GM12878 (cell line): ENCODE measurements around the gene PITRM1. TPM values are rescaled to one million over a fixed set of nuclear protein-coding genes. Genes with fewer than 3 reads are reported as not detected.

Source experiments
- ATAC-seq: fragments of 200-7000 bp; cut with Tn5 transposase; 3 replicates; pipeline ENCODE4 v1.9.1; 2020; ENCODE audit warnings: mild to moderate bottlenecking, moderate library complexity
- BruUV-seq: library from RNA; stranded (reverse); fragments of 400-500 nt; replicated peaks from 2 replicates; lab custom pipeline; 2021; lab: Mats Ljungman, UMichigan
- CTCF ChIA-PET: fragments of 300-600 bp; sonication (Branson Sonifier 250); formaldehyde crosslinking; extraction: SDS; loops from one replicate; lab custom pipeline; 2021; ENCODE audit warnings: inconsistent platforms; lab: Yijun Ruan, JAX
- POLR2A ChIA-PET: fragments of 350-600 bp; formaldehyde crosslinking; extraction: SDS; loops from one replicate; lab custom pipeline; 2021; ENCODE audit warnings: inconsistent platforms; lab: Charles Lee
- RAD21 ChIA-PET: fragments of 300-600 bp; sonication (Branson Sonifier 250); formaldehyde crosslinking; loops from one replicate; lab custom pipeline; 2023; ENCODE audit warnings: antibody characterized with exemption; ENCODE audit not compliant: unreplicated experiment; lab: Charles Lee
- SMC1A ChIA-PET: fragments of 300-600 bp; sonication (Branson Sonifier 250); formaldehyde crosslinking; loops from one replicate; lab custom pipeline; 2023; ENCODE audit not compliant: unreplicated experiment, uncharacterized antibody; lab: Charles Lee
- DNase-seq: peaks from one replicate; pipeline ENCODE4 v3.0.0-alpha.2; 2011; ENCODE audit warnings: low read depth, low spot score
- FAIRE-seq: peaks from 3 replicates; lab custom pipeline; 2011; peaks lifted over from hg19 to GRCh38; lab: Jason Lieb, UNC
- H2AFZ ChIP-seq: 2 replicates; pipeline ENCODE4 v1.6.0; 2011; ENCODE audit warnings: low read depth, low read length, control low read depth; ENCODE audit not compliant: control insufficient read depth
- H3K27ac ChIP-seq: 2 replicates; pipeline ENCODE4 v1.5.1; 2011; ENCODE audit warnings: control low read depth; ENCODE audit not compliant: control insufficient read depth, insufficient read depth
- H3K27me3 ChIP-seq, 2 experiments: replicated peaks in 1 of 2; 2 replicates each; pipeline versions ENCODE4 v1.6.0 to v1.6.1; 2011; ENCODE audit warnings: low read length in 1 of 2; ENCODE audit not compliant: control insufficient read depth in 2 of 2, insufficient read depth in 2 of 2
- H3K36me3 ChIP-seq, 2 experiments: 2 replicates each; pipeline ENCODE4 v1.5.1; 2011; ENCODE audit warnings: low read length in 1 of 2; ENCODE audit not compliant: control insufficient read depth in 2 of 2, insufficient read depth in 2 of 2
- H3K4me1 ChIP-seq: 2 replicates; pipeline ENCODE4 v1.6.1; 2011; ENCODE audit warnings: mild to moderate bottlenecking, low read length, moderate library complexity, mixed read lengths; ENCODE audit not compliant: control insufficient read depth, insufficient read depth
- H3K4me2 ChIP-seq: 2 replicates; pipeline ENCODE4 v1.6.0; 2011; ENCODE audit warnings: control low read depth; ENCODE audit not compliant: control insufficient read depth, insufficient read depth
- H3K4me3 ChIP-seq: fragments of 200-600 bp; sonication (generic); 2 replicates; pipeline ENCODE4 v1.5.1; 2016
- H3K79me2 ChIP-seq: 2 replicates; pipeline ENCODE4 v1.6.0; 2011; ENCODE audit warnings: low read length; ENCODE audit not compliant: control insufficient read depth, insufficient read depth
- H3K9ac ChIP-seq: 2 replicates; pipeline ENCODE4 v1.8.0; 2011; ENCODE audit warnings: low read length, control low read depth, mixed read lengths; ENCODE audit not compliant: control insufficient read depth, insufficient read depth
- H3K9me3 ChIP-seq: replicated peaks from 3 replicates; pipeline ENCODE4 v1.5.1; 2011; ENCODE audit warnings: mild to moderate bottlenecking, low read length; ENCODE audit not compliant: control insufficient read depth, insufficient read depth
- H4K20me1 ChIP-seq: 2 replicates; pipeline ENCODE4 v1.6.0; 2011; ENCODE audit not compliant: control insufficient read depth, insufficient read depth
- BACH1 ChIP-seq: fragments of 450-650 bp; IDR thresholded peaks from 2 replicates; pipeline ENCODE4 v1.6.1; 2017; ENCODE audit warnings: mild to moderate bottlenecking, borderline replicate concordance
- CBX3 ChIP-seq: fragments of 200-600 bp; sonication (generic); IDR thresholded peaks from 2 replicates; pipeline ENCODE4 v1.6.1; 2016; ENCODE audit warnings: low read depth, borderline replicate concordance
- CBX5 ChIP-seq: sonication (generic); IDR thresholded peaks from 2 replicates; pipeline ENCODE4 v1.6.1; 2016; ENCODE audit warnings: low read depth, moderate library complexity, mild to moderate bottlenecking, inconsistent platforms
- CEBPB ChIP-seq, 2 experiments: fragments of 150-350 bp in 1 of 2; IDR thresholded peaks; 2 replicates each; pipeline ENCODE4 v1.6.1; 2012 to 2014; ENCODE audit warnings: low read depth in 2 of 2, low read length in 2 of 2, borderline replicate concordance in 1 of 2, inconsistent platforms in 1 of 2
- ESRRA ChIP-seq: IDR thresholded peaks from 2 replicates; pipeline ENCODE4 v1.6.1; 2012; ENCODE audit warnings: mild to moderate bottlenecking, low read length, improper control_type of control experiment
- GATAD2B ChIP-seq: fragments of 450-650 bp; conservative IDR thresholded peaks from 2 replicates; pipeline ENCODE4 v1.6.1; 2017; ENCODE audit warnings: low read depth, mild to moderate bottlenecking, moderate library complexity
- HDAC2 ChIP-seq: fragments of 200-600 bp; sonication (generic); IDR thresholded peaks from 2 replicates; pipeline ENCODE4 v1.6.1; 2017
- HDAC6 ChIP-seq: fragments of 200-600 bp; sonication (generic); IDR thresholded peaks from one replicate; pipeline ENCODE4 v1.8.0; 2017; ENCODE audit warnings: antibody characterized with exemption; ENCODE audit not compliant: unreplicated experiment
- HDGF ChIP-seq: fragments of 450-650 bp; IDR thresholded peaks from 2 replicates; pipeline ENCODE4 v1.6.1; 2016; ENCODE audit warnings: antibody characterized with exemption
- MXI1 ChIP-seq: fragments of 150-350 bp; IDR thresholded peaks from 2 replicates; pipeline ENCODE4 v1.6.1; 2011; ENCODE audit warnings: low read depth, mild to moderate bottlenecking, inconsistent platforms, low read length, improper control_type of control experiment
- MYB ChIP-seq: fragments of 150-350 bp; IDR thresholded peaks from 2 replicates; pipeline ENCODE4 v1.6.1; 2014; ENCODE audit warnings: mild to moderate bottlenecking, low read depth, low read length, borderline replicate concordance
- PKNOX1 ChIP-seq: fragments of 450-650 bp; IDR thresholded peaks from 2 replicates; pipeline ENCODE4 v1.6.1; 2016; ENCODE audit warnings: mild to moderate bottlenecking
- SMAD5 ChIP-seq: IDR thresholded peaks from 2 replicates; pipeline ENCODE4 v1.6.1; 2016; ENCODE audit warnings: antibody characterized with exemption, low read depth
- STAT3 ChIP-seq: IDR thresholded peaks from 2 replicates; pipeline ENCODE4 v1.6.1; 2011; ENCODE audit warnings: low read depth, low read length, improper control_type of control experiment
- TCF7 ChIP-seq: IDR thresholded peaks from 2 replicates; pipeline ENCODE4 v1.6.1; 2014; ENCODE audit warnings: antibody characterized with exemption, borderline replicate concordance
- ZSCAN29 ChIP-seq: fragments of 450-650 bp; IDR thresholded peaks from 2 replicates; pipeline ENCODE4 v1.6.1; 2017; ENCODE audit warnings: mild to moderate bottlenecking, moderate library complexity
- WGBS: methylation state at CpG from one replicate; pipeline ENCODE4 v1.1.6; 2016; ENCODE audit warnings: low lambda C conversion rate; ENCODE audit not compliant: insufficient replicate concordance, insufficient coverage; ENCODE audit errors: missing lambda C conversion rate; 5-methylcytosine and 5-hydroxymethylcytosine counted together
- in situ Hi-C: fragments of 300-500 bp; cut with MboI; formaldehyde crosslinking; loops from 9 replicates; pipeline ENCODE4 v1.14.3; 2018; ENCODE audit warnings: mixed read lengths
- intact Hi-C: fragments of 100-400 bp; cut with micrococcal nuclease; formaldehyde crosslinking; loops from one replicate; pipeline ENCODE4 v1.14.2; 2022; ENCODE audit not compliant: unreplicated experiment
- polyA plus RNA-seq, 11 experiments: library from polyadenylated mRNA; depleted of rRNA in 4 of 11; unstranded in 6 of 11; stranded (reverse) in 5 of 11; fragments of >200 nt; fragmentation: Nextera tagmentation in 4 of 11; fragmentation: Illumina TruSeq in 1 of 11; extraction: Ambion mirVana in 4 of 11; extraction: Trizol in 1 of 11; gene quantifications; 1 replicate in 1 of 11; 2 replicates in 10 of 11; pipeline versions ENCODE4 v1.2.1 to v1.2.3, GENCODE V29; 2011 to 2016; ENCODE audit warnings: inconsistent platforms in 2 of 11, missing spikeins in 2 of 11, low read depth in 1 of 11
- total RNA-seq, 4 experiments: library from RNA; depleted of rRNA in 3 of 4; stranded (reverse); fragments of >200 nt in 3 of 4; fragmentation: Illumina TruSeq in 1 of 4; extraction: Trizol in 1 of 4; gene quantifications; 2 replicates each; pipeline versions ENCODE4 v1.2.1 to v1.2.3, GENCODE V29; 2013 to 2021

The PITRM1 gene
- total and polyA plus RNA-seq, 10 of the 15 experiments (the other 5 are each of a cell fraction or from before 2014, with no cell fraction given): 15.5 to 53.0 (median 45.0) TPM

GRCh38 chr10:3146289-3146688 is 26.3 kb downstream of the PITRM1 start:
- ATAC-seq: no peak
- ChIA-PET CTCF (no interaction called here), RAD21 (no interaction called here), POLR2A (no interaction called here), SMC1A (no interaction called here)
- intact Hi-C loops (no loop called here), in situ Hi-C loops (no loop called here)
- H3K9me3 ChIP-seq: no peaks in the 10 kb centered on the region
- over 99% methylated on average over 8 of the region's 8 CpGs for WGBS
- H3K27ac ChIP-seq: no peak overlapping the region
- no peaks in the 10 kb centered on the region for H3K79me2 ChIP-seq
- no peak overlapping the region for H3K9ac ChIP-seq
- no peak overlapping the region for H3K4me3 ChIP-seq
- H4K20me1 ChIP-seq: no peaks in the 10 kb centered on the region
- H3K36me3 ChIP-seq: peaks cover 14 to 17% of the 10 kb centered on the region in 2 experiments
- BruUV-seq: no TSS peak
- DNase-seq: no peak
- no peak overlapping the region for H3K4me2 ChIP-seq
- no peaks in the 10 kb centered on the region for H3K4me1 ChIP-seq
- no peak overlapping the region for H2AFZ ChIP-seq
- H3K27me3 ChIP-seq: no peaks in the 10 kb centered on the region
- no peak for TF ChIP-seq CBX5
- no peak for TF ChIP-seq TCF7
- no peak for TF ChIP-seq ESRRA
- TF ChIP-seq HDGF: no peak
- no peak for TF ChIP-seq HDAC6
- TF ChIP-seq ZSCAN29: no peak
- TF ChIP-seq PKNOX1: no peak
- no peak for TF ChIP-seq GATAD2B
- TF ChIP-seq MXI1: no peak
- no peak for TF ChIP-seq CBX3
- no peak for TF ChIP-seq HDAC2
- no peak for TF ChIP-seq CEBPB (IDR thresholded peaks at IDR 0.05; ENCODE audit: borderline replicate concordance in 1 of 2, low read depth in 2 of 2, low read length in 2 of 2)
- TF ChIP-seq MYB: no peak
- TF ChIP-seq STAT3: no peak
- TF ChIP-seq BACH1: no peak
- no peak for TF ChIP-seq SMAD5
- FAIRE-seq: no peak
